NCI-H146 (cell line): ENCODE data around the gene CD8B.
"Not testable (repeated sequence)": the region's sequence is repeated elsewhere in the genome, so short reads cannot be mapped to it uniquely, and the experiment has no call there.

Experiments
- DNase-seq: peaks from one replicate; lab custom pipeline; 2025; lab: John Stamatoyannopoulos, UW

The CD8B gene

DNA sequence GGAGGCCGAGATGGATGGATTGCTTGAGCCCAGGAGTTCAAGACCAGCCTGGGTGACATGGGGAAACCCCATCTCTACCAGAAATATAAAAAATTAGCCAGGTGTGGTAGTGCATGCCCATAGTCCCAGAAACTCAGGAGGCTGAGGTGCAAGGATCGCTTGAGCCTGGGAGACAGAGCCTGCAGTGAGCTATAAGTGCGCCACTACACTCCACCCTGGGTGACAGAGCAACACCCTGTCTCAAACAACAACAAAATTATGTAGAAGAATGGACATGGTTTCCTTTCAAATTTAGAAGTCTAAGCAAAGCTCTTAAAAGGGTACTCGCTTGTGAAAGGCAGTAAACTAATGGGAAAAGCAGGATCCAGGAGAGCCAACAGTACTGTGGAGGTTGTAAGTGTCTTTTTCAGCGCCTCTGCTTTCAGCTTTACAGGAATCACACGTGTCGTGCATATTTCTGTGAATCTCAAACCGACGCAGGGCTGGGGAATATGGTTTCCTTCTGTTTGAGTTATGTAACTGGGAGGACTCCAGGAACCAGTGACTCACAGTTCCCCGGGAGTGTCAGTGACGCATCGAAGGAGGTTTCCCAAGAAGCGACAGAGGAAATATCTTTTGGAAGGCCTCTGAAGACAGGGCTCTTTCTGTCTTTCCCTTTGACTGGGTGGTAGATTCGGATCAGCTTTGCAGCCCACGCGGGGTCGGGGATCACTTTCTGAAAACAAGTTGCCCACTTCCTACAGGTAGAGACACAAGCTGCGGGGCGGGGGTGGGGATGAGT lies 24.6 kb downstream of the CD8B start:
- not testable (repeated sequence) for DNase-seq

- DNase-seq: not testable (repeated sequence)
Observed at GRCh38 chr2:86835548-86835889, 26.2 kb downstream of the CD8B start.

GRCh38 chr2:86833315-86833714 lies 28.4 kb downstream of the CD8B start:
- DNase-seq: no peak

- no peak for DNase-seq
Observed at GRCh38 chr2:86832334-86833096, 29.2 kb downstream of the CD8B start.

DNA sequence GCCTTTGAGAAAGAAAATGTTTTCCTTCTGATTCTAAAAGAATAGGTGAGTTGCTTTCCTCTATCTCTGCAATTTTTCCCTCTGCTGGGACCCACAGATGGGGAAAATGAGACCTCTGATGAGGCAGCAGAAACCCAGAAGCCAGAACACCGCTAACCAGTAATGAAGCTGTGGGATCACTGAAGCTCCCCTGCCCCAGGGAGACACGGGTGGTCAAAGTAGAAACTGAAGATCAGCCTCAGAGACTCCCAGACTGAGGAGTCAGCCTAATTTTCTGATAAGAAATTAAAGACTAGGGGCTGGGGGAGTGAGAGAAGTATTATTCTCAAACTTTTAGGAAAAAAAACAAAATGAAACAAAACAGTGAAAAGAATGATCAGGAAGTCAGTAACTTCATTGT lies 30.1 kb downstream of the CD8B start:
- no peak for DNase-seq

- DNase-seq: no peak
Observed at GRCh38 chr2:86826951-86827350, 34.7 kb downstream of the CD8B start.

DNA sequence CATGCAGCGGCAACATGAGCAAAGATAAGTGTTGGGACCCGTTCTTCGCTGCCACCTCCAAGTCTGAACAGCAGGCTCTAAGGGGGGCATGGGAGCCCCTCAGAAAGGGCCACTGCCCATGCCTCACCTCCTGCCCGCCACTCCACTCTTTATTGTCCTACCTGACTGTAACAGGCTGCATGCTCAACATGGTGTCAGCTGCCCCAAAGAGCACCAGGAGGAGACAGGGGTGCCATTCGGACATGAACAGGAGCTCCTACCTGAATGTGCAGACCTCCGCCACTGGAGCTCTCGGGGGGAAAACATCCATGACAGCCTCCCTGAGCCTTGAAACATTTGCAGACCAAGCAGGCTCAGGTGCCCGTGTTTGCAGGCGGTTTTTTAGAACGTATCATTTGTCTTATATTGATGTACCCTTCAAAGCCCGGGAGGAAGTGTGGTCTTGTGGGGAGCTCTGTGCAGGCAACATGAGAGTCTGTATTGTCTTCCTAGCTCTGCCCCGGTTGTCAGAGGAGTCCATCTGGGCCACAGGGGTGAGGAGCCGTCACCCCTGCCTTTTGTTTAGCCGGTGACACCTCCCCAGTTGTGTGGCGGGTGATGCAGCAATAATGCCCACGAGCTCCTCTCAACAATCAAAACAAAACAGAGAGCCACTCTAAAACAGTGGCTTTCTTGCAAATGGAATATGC lies 35.8 kb downstream of the CD8B start:
- no peak for DNase-seq

- no peak for DNase-seq
Observed at GRCh38 chr2:86825036-86825692, 36.5 kb downstream of the CD8B start.

DNA sequence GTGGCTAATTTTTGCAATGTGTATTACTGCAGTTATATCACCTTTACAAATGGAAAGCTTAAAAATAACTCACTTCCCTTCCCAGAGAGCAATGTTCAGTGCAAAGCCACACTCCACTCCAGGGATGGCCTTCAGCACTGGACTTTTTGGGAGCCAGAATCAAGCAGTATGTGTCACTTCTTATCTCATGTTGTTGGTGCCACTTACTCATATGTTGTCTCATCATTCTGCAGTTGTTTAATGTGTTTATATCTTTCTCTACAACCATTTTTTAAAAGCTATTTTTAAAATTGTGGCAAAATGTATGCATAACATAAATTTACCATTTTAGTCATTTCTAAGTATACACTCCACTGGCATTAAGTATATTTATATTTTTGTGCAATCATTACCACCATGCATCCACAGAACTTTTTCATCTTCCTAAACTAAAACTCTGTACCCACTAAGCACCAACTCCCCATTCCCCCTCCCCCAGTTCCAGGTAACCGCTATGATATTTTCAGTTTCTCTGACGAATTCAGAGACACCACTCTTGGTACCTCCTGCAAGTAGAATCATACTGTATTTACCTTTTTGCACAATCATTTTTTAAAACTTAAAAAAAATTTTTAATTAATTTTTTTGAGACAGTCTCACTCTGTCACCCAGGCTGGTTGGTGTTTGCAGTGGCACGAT lies 38.9 kb downstream of the CD8B start:
- no peak for DNase-seq

DNA sequence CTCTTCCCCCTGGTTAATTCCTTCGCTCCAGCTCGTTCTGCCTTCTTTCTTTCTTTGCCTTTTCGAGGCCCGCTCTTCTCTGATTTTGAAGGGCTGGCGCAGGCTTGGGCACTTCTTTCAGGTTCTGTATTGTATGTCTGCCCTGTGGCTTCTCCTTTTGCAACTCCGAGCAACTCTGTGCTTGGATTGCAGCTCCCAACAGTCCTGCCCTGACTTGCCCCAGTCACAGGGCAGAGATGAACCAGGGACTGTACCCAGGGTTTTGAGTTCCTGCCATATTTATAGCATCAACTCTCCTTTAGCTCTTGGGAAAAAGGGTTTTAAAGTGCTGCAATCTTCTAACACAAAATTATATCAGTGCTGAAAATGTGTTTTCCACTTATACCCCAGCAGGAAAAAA lies 39.8 kb downstream of the CD8B start:
- no peak for DNase-seq

DNA sequence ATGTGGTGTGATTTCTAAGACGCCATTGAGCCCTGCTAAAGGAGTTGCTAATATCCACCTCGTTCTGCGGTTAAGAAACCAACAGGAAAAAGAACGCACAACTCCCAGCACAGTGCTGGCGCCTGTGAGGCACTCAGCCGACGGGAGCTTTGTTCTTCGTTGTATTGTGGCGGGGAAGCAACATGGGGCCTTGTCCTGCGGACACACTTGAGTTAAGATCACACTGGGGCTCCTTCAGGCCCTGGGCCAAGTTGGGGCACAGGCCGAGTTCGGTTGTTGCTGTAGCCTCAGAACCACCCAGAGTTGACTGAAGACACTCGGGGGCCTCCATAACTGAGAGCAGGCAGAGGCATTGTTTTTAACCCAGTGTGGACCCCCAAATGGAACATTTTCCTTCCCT lies 40.4 kb downstream of the CD8B start:
- DNase-seq: no peak

DNA sequence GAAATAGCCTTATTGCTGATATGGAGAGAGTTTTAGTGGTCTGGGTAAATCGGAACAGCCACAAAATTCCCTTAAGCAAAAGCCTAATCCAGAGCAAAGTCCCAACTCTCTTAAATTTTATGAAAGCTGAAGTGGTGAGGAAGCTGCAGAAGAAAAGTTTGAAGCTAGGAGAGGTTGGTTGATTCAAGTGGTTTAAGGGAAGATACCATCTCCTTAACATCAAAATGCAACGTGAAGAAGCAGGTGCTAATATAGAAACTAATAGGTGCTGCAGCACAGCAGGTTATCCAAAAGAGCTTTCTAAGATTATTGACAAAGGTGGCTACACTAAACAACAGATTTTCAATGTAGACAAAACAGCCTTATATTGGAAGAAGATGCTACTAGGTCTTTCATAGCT lies 42.7 kb downstream of the CD8B start:
- no peak for DNase-seq

DNA sequence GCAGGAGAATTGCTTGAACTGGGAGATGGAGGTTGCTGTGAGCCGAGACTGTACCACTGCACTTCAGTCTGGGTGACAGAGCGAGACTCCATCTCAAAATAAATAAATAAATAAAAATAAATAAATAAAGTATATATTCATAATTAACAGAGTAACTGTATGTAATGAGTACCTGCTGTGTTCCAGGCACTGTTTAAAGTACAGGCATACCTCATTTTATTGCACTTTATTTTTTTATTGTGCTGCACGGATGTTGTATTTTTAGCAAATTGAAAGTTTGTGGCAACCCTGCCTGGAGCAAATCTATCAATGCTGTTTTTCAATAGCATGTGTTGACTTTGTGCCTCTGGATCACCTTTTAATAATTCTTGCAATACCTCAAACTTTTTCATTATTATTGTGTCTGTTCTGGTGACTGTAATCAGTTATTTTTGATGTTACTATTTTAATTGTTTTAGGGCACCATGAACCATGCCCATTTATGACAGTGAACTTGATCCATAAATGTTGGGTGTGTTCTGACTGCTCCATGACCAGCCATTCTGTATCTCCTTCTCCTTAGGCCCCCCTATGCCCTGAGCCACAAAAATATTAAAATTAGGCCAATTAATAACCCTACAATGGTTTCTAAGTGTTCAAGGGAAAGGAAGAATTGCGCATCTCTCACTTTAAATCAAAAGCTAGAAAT lies 43.4 kb downstream of the CD8B start:
- DNase-seq: no peak

DNA sequence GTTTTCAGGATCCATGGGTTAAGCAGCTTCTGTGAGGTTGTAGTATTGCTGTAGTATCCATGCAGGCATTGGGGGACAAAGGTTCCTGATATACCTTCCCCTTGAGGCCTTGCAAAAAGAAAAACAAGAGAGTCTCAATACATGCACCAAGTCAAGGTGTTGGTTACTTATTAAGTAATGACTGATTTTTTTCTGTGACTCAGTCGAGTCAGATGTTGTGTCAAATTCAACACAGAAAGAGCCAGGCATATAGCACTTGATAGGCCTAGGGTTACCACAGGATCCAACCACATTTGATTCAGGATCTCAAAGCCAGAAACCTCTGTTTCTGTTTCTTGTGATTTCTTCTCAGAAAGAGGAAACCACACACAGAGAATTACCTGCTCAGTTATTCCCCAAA lies 46.1 kb downstream of the CD8B start:
- DNase-seq: no peak

DNA sequence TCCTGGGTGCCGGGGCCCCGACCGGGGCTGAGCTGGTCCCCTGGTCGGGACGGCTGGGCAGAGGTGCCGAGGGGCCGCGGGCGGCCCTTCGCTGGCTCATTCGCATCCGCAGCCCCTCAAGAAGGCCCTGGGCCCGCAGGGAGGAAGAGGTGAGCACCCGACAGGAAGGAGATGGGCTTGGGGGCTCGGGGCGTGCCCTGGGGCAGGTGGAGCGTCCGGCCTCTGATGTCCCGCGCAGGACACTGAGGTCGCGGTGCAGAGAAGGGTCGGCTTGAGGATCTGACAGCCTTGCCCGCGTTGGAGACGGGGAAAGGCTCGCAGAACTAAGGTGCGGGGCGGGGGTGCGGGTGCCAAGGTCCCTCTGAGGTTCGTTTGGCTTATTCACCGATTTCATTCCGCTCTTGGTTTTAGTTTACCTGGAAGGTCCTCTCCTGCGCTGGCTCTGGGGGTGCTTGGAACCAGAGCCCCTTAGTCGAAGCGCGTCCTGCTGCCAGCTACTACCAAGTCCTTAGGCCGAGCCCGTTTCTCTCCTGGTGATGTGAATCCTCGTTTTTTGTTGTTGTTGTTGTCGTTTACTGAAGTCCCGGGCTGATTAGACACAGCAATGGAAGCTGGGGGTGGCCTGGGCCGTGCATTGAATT lies 52.1 kb downstream of the CD8B start:
- DNase-seq: no peak

GRCh38 chr2:86808315-86809161 lies 53.1 kb downstream of the CD8B start:
- DNase-seq: peak; percentile 88

GRCh38 chr2:86807468-86808275 lies 54.0 kb downstream of the CD8B start:
- DNase-seq: peak; percentile 84

DNA sequence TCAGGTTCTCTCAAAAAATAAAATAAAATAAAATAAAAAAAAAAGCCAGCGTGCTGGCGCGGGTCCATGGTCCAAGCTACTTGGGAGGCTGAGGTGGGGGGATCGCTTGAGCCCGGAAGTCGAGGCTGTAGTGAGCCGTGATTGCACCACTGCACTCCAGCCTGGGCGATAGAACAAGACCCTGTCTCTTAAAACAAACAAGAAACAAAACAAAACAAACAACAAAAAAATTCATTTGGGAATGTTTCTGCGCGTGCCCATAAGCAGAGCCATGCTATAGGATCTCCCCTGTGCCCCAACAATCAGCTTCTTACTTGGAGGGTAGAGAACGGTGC lies 54.6 kb downstream of the CD8B start:
- no peak for DNase-seq
